GM23248 (cell line): ENCODE data around the gene DAND5. TPM values are rescaled to one million over a fixed set of nuclear protein-coding genes. Genes with fewer than 3 reads are reported as not detected.

Experiments used
- DNase-seq: peaks from one replicate; pipeline ENCODE4 v3.0.0-alpha.2; 2015
- H2AFZ ChIP-seq: fragments of 200-600 bp; sonication (generic); 2 replicates; pipeline ENCODE4 v1.6.1; 2016; ENCODE audit warnings: antibody characterized with exemption
- H3F3A ChIP-seq: fragments of 200-600 bp; sonication (generic); 2 replicates; pipeline ENCODE4 v1.6.1; 2016; ENCODE audit warnings: mild to moderate bottlenecking, antibody characterized with exemption, mixed run types; ENCODE audit not compliant: insufficient read depth
- H3K27ac ChIP-seq: fragments of 200-600 bp; sonication (generic); 2 replicates; pipeline ENCODE4 v1.5.1; 2016; ENCODE audit warnings: mild to moderate bottlenecking
- H3K27me3 ChIP-seq: fragments of 200-600 bp; sonication (generic); replicated peaks from 2 replicates; pipeline ENCODE4 v1.6.1; 2016; ENCODE audit warnings: mild to moderate bottlenecking; ENCODE audit not compliant: insufficient read depth
- H3K36me3 ChIP-seq: fragments of 200-600 bp; sonication (generic); 2 replicates; pipeline ENCODE4 v1.6.1; 2016; ENCODE audit warnings: low read depth, mild to moderate bottlenecking
- H3K4me1 ChIP-seq: fragments of 200-600 bp; sonication (generic); 2 replicates; pipeline ENCODE4 v1.6.1; 2016; ENCODE audit warnings: mild to moderate bottlenecking; ENCODE audit not compliant: insufficient read depth
- H3K4me2 ChIP-seq: fragments of 200-600 bp; sonication (generic); one replicate; pipeline ENCODE4 v1.6.1; 2016; ENCODE audit warnings: mild to moderate bottlenecking; ENCODE audit not compliant: unreplicated experiment
- H3K4me3 ChIP-seq: fragments of 200-600 bp; sonication (generic); 2 replicates; pipeline ENCODE4 v1.5.1; 2016; ENCODE audit warnings: mild to moderate bottlenecking
- H3K79me2 ChIP-seq: fragments of 200-600 bp; sonication (generic); 2 replicates; pipeline ENCODE4 v1.6.1; 2016; ENCODE audit warnings: mild to moderate bottlenecking; ENCODE audit not compliant: insufficient read depth
- H3K9ac ChIP-seq: fragments of 200-600 bp; sonication (generic); 2 replicates; pipeline ENCODE4 v1.6.1; 2016; ENCODE audit warnings: mild to moderate bottlenecking
- H3K9me2 ChIP-seq: fragments of 200-600 bp; sonication (generic); 2 replicates; pipeline ENCODE4 v1.6.1; 2016; ENCODE audit warnings: mixed run types, mild to moderate bottlenecking, moderate library complexity; ENCODE audit not compliant: insufficient read depth
- H3K9me3 ChIP-seq: fragments of 200-600 bp; sonication (generic); one replicate; pipeline ENCODE4 v1.6.1; 2017; ENCODE audit warnings: low read depth
- H4K20me1 ChIP-seq: fragments of 200-600 bp; sonication (generic); 2 replicates; pipeline ENCODE4 v1.6.0; 2016; ENCODE audit not compliant: insufficient read depth
- EZH2 ChIP-seq: fragments of 200-600 bp; sonication (generic); IDR thresholded peaks from 2 replicates; pipeline ENCODE4 v1.6.1; 2018; ENCODE audit warnings: antibody characterized with exemption, mild to moderate bottlenecking; ENCODE audit not compliant: insufficient read depth, poor library complexity, severe bottlenecking
- EZH2phosphoT487 ChIP-seq: fragments of 200-600 bp; sonication (generic); IDR thresholded peaks from 2 replicates; pipeline ENCODE4 v1.6.1; 2018; ENCODE audit warnings: antibody characterized with exemption, moderate library complexity, mild to moderate bottlenecking, low read depth; ENCODE audit not compliant: insufficient read depth
- WGBS, 2 experiments: methylation state at CpG; one replicate each; pipeline ENCODE4 v1.1.6; 2015 to 2017; ENCODE audit warnings: low lambda C conversion rate in 2 of 2, low coverage in 1 of 2; ENCODE audit errors: missing lambda C conversion rate in 2 of 2; 5-methylcytosine and 5-hydroxymethylcytosine counted together
- in situ Hi-C: fragments of 300-500 bp; cut with MboI; formaldehyde crosslinking; loops from 2 replicates; pipeline ENCODE4 v1.15.0; 2020
- polyA plus RNA-seq: library from polyadenylated mRNA; unstranded; fragments of >200 nt; fragmentation: Nextera tagmentation; extraction: Ambion mirVana; gene quantifications from 2 replicates; pipeline ENCODE4 v1.2.1, GENCODE V29; 2016
- total RNA-seq: library from RNA; depleted of rRNA; stranded (reverse); fragments of >200 nt; shearing (Covaris generic); gene quantifications from 2 replicates; pipeline ENCODE4 v1.2.3, GENCODE V29; 2014

The DAND5 gene
- total and polyA plus RNA-seq, 2 experiments from 2014 or later: not detected

GRCh38 chr19:12992729-12993128, 23.4 kb downstream of the DAND5 start:
- Histone ChIP-seq H3K27me3 (no peaks in the 10 kb centered on the region), H3K9me2 (no peaks in the 10 kb centered on the region), H2AFZ (no peak overlapping the region), H3K36me3 (no peaks in the 10 kb centered on the region), H4K20me1 (no peaks in the 10 kb centered on the region), H3K9me3 (no peaks in the 10 kb centered on the region), H3K4me2 (no peak overlapping the region), H3F3A (peaks cover 3% of the 10 kb centered on the region; the same call in 1 of the 2 replicates), H3K9ac (no peak overlapping the region), H3K27ac (no peak overlapping the region), H3K4me1 (peaks cover 5% of the 10 kb centered on the region), H3K4me3 (no peak overlapping the region), H3K79me2 (peaks cover 19% of the 10 kb centered on the region)
- DNase-seq: no peak
- TF ChIP-seq EZH2: no peak
- no peak for TF ChIP-seq EZH2phosphoT487
- in situ Hi-C loops: no loop called here
- 92 to 96% methylated on average over 11 of the region's 11 CpGs for WGBS, 2 experiments

GRCh38 chr19:12993562-12993961, 24.2 kb downstream of the DAND5 start:
- Histone ChIP-seq H3K4me2 (no peak overlapping the region), H3K27ac (no peak overlapping the region), H2AFZ (no peak overlapping the region), H3K9me3 (no peaks in the 10 kb centered on the region), H3K9me2 (no peaks in the 10 kb centered on the region), H3K79me2 (peaks cover 27% of the 10 kb centered on the region), H3K27me3 (no peaks in the 10 kb centered on the region), H3K36me3 (no peaks in the 10 kb centered on the region), H3K4me3 (no peak overlapping the region), H4K20me1 (no peaks in the 10 kb centered on the region), H3K9ac (no peak overlapping the region), H3K4me1 (peaks cover 13% of the 10 kb centered on the region), H3F3A (peaks cover 3% of the 10 kb centered on the region; the same call in 1 of the 2 replicates)
- 76 to 83% methylated on average over 6 to 7 of the region's 7 CpGs for WGBS, 2 experiments
- in situ Hi-C loops: no loop called here
- TF ChIP-seq EZH2phosphoT487 (no peak), EZH2 (no peak)
- DNase-seq: no peak

- no peaks in the 10 kb centered on the region for H3K9me2 ChIP-seq
- peaks cover 16% of the 10 kb centered on the region for H3K4me1 ChIP-seq
- no peaks in the 10 kb centered on the region for H3K9me3 ChIP-seq
- H4K20me1 ChIP-seq: no peaks in the 10 kb centered on the region
- peaks cover 41% of the 10 kb centered on the region for H3K79me2 ChIP-seq
- peak within 1 kb of the TSS; percentile 84 for H3K27ac ChIP-seq
- H3K4me3 ChIP-seq: peak within 1 kb of the TSS; percentile 99
- in situ Hi-C loops: no loop called here
- peak within 1 kb of the TSS; percentile 100 for H3K9ac ChIP-seq
- WGBS, 2 experiments: 19 to 25% methylated on average over 39 to 58 of the region's 84 CpGs
- H2AFZ ChIP-seq: peak within 1 kb of the TSS; percentile 61
- H3K4me2 ChIP-seq: peak within 1 kb of the TSS; percentile 87
- peak; percentile 86 for DNase-seq
- H3K36me3 ChIP-seq: 0 out of 2 replicates have a peak, but pooled peaks cover 4% of the 10 kb centered on the region
- TF ChIP-seq EZH2phosphoT487: no peak
- H3F3A ChIP-seq: peaks cover 3% of the 10 kb centered on the region; the same call in 1 of the 2 replicates
- H3K27me3 ChIP-seq: no peaks in the 10 kb centered on the region
Measured at GRCh38 chr19:12994701-12995595, 25.6 kb downstream of the DAND5 start, which contains the start of gene NFIX. Gene NFIX, plus strand, starts transcription at chr19:12995475. Its CDS starts 363 bp downstream, at chr19:12995838.

GRCh38 chr19:12995596-12996405, 26.4 kb downstream of the DAND5 start:
- Histone ChIP-seq H3K27me3 (no peaks in the 10 kb centered on the region), H4K20me1 (no peaks in the 10 kb centered on the region), H3K9me3 (no peaks in the 10 kb centered on the region), H3F3A (peaks cover 3% of the 10 kb centered on the region; the same call in 1 of the 2 replicates), H3K36me3 (0 out of 2 replicates have a peak, but pooled peaks cover 4% of the 10 kb centered on the region), H3K27ac (peak overlapping the region; percentile 84), H3K4me1 (peaks cover 16% of the 10 kb centered on the region), H3K4me3 (peak overlapping the region; percentile 99), H2AFZ (0 out of 2 replicates have a peak overlapping the region, but pooled peaks have one; percentile 24), H3K4me2 (peak overlapping the region; percentile 87), H3K9ac (peak overlapping the region; percentile 100), H3K9me2 (no peaks in the 10 kb centered on the region), H3K79me2 (peaks cover 50% of the 10 kb centered on the region)
- peak; percentile 59 for DNase-seq
- TF ChIP-seq EZH2phosphoT487: no peak
- TF ChIP-seq EZH2: no peak
- in situ Hi-C loops: no loop called here
- WGBS, 2 experiments: 1% methylated on average over 24 to 95 of the region's 129 CpGs
